Measurements from ENCODE around the gene ULBP2.
"Not testable (repeated sequence)": the region's sequence is repeated elsewhere in the genome, so short reads cannot be mapped to it uniquely, and the experiment has no call there.

ULBP2 gene, protein sequence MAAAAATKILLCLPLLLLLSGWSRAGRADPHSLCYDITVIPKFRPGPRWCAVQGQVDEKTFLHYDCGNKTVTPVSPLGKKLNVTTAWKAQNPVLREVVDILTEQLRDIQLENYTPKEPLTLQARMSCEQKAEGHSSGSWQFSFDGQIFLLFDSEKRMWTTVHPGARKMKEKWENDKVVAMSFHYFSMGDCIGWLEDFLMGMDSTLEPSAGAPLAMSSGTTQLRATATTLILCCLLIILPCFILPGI

GRCh38 chr6:149941583-149942460 is at the start of gene ULBP2:
TSS of gene ULBP2 (plus strand) at chr6:149942014. CDS start at chr6:149942073, 59 bp downstream.
- peak; percentile 83 for DNase-seq

GRCh38 chr6:149895048-149895590 is 46.7 kb upstream of the ULBP2 start:
- DNase-seq, result no peak

GRCh38 chr6:149895833-149896271 is 46.0 kb upstream of the ULBP2 start:
- no peak for DNase-seq

GRCh38 chr6:149896491-149896890 is 45.3 kb upstream of the ULBP2 start:
- DNase-seq, result no peak

DNA sequence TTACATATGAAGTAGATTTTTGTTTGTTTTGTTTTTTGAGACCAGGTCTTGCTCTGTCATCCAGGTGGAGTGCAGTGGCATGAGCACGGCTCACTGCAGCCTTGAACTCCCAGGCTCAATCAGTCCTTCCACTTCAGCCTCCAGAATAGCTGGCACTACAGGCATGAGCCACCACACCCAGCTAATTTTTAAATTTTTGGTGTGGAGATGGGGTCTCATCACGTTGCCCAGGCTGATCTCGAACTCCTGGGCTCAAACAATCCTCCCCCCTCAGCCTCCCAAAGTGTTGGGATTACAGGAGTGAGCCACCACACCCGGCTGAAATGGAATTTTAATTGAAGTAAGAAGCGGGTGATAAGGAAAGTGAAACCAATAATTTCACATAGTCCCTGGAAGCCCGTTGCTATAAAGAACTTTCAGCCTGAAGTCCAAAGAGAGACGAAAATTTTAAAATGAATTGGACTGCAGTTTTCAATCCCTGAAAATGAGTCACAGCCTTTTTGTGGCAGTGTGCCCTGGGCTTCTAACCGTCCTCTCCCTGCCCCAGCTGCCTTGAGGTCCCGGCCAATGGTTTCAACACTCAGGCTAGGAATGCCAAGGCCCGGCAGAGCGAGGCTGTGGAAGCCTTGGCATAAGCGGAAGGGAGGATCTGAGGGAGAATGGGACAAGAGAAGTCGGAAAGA is 44.7 kb upstream of the ULBP2 start:
- no peak for DNase-seq

DNA sequence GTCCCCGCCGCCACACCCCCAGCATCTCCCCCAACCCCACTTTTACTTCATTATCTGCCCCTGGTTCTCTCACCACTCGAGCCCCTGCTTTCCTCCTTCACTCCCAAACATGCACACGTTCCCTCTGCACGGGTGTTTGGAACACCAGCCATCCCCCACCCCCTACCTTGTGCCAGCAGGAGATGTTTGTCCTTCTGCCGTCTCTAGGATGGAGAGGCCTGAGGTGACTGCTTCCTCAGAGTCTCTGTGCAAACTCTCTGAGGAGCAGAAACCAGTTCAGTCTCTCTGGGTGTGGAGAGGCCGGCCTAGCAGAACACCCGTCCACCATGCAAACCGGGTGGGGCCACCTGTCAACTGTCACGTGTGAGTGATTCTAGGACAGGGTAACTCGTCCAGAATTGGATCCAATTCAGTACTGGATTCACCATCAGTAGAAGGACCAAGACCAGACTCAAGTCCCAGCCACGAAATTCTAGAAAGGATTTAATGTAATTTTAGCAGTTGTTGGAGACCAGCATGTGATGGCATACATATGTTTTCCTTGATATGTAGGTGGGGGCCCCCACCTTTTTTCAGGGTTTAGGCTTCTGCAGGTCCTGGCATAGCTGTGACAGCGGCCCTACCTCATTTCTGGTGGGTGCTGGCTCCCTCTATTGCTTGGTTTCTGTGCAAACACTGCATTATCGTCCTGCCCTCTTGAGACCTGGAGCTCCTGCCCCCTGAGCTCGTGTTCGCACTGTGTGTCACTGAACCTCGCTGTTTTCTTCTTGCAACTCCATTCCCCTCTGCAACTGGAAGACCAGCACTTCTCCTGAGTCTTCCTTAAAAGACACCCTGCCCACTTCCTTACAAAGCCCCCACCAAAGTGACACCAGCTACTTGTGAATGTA is 43.7 kb upstream of the ULBP2 start, which contains the start of gene RAET1E:
RAET1E (minus strand) TSS at position 259 of the 890 bp plus-strand sequence. CDS start 7,212 bp downstream, outside the sequence.
- DNase-seq, result no peak

GRCh38 chr6:149898966-149899365 is 42.8 kb upstream of the ULBP2 start:
- DNase-seq, result no peak

- DNase-seq, result no peak
These were observed 42.3 kb upstream of the ULBP2 start for GRCh38 chr6:149899486-149899885.

GRCh38 chr6:149899926-149900619 is 41.7 kb upstream of the ULBP2 start:
- no peak for DNase-seq

DNA sequence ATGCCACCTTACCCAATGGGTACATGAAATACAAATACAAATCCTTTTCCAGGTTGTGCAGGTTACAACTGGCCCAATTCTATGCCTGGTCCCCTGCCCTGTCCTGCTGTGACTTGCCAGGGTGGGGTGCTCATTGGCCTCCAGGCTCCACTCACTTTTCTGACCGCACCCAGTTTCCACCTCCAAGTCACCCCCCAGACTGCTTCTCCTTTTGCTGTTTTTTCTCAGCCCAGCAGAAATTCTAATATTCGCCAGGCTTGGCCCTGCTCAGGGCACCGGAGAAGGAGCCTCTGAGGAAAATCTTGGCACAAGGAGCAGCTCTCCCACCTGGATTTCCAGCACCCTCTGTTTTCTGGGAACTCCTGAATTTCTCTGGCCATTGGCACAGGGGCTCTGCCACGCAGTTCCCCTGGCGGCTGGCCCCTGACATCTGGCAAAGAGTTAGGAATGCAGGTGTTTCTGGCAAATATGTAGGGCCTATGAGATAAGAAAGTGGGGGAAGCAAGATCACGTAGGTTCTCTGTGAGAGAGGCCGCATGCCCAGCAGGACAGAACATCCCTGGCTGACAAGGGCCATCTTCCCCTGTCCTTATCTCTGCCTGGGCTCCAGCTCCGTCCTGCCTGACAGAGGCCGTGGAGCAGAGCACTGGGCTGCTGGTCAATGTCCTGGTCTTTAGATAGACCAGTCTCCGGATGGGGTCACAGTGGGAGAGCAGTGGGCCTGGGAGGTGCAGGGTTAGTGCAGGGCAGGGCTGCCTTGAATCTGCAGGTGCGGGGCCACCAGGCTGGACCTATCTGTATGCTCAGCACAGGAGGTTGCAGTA is 41.0 kb upstream of the ULBP2 start:
- DNase-seq, result no peak

GRCh38 chr6:149901444-149902140 is 40.2 kb upstream of the ULBP2 start:
- no peak for DNase-seq

DNA sequence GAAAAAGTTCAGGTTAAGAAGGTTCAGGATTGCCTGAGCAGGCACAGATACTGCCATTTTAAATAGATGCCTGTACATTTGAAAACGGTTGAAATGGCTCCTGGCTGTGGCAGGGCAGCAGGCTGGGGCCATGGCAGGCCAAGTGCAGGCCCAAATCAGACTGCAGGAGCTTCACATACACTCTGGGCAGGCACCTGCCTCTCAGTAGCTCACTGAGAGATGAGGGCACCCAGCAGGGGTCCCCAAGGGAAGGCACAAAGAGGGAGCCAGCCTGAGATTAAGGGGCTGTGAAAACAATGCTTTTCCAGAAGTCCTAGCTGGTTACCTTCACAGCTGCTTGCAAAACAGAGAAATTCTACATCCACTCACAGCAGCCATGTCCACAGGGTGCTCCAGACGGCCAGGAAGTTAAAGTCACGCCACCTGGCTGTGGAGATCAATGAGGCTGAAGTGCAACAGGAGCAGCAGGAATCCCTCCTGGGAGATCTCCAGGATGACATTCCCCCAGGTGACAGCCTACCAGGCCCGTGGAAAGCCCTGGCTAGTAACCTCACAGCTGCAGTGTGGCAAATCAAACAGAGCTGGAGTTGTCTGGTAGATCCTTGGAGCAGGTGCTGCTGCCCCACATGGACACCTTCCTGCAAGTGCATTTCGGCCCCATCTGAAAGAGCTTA is 37.7 kb upstream of the ULBP2 start:
- no peak for DNase-seq

- no peak for DNase-seq
These were observed 37.0 kb upstream of the ULBP2 start for GRCh38 chr6:149904661-149905370.

DNA sequence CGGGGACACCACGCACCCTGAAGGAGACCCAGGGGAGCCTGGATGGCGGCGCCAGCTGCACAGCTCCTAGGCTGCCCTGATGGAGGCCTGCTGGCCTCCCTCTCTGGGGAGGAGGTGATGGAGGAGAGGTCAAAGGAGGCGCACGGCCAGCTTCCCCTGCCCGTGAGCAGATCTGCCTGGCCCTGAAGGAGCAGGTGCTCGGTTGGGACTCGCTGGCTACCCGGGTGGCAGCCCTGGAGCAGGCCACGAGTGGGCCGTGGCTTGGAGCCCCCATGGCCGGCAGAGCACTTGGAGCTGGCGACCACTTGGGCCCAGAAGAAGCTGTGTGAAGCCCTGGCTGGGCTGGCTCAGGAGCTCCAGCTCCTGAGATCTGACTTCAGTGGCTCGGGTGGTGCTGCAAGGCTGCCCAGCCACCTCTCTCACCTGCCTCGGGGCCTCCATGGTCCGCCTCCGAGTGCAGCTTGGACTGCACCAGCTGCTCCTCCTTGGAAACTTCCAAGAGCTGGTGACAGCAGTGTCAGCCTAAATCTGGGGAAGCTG is 36.4 kb upstream of the ULBP2 start:
- DNase-seq, result no peak

DNA sequence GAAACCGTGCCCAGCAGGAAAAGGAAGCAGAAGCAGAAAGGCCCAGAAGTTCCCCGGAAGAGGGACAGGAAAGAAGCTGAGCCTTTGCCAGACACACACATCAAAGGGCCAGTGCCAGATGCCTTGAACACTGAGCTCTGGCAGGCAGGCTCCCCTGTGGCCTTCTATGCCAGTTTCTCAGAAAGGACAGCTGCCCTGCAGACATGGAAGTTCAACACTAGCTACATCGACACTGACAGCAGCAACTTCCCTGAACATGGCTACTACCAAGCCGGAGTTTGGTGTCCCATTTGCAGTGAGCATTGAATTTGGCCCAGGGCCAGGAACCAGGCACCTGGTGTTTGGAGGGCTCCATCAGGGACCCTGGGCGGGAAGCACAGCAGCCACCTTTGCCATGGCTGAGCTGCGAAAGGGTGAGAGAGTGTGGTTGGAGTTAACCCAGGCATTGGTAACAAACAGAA is 35.9 kb upstream of the ULBP2 start:
- no peak for DNase-seq

DNA sequence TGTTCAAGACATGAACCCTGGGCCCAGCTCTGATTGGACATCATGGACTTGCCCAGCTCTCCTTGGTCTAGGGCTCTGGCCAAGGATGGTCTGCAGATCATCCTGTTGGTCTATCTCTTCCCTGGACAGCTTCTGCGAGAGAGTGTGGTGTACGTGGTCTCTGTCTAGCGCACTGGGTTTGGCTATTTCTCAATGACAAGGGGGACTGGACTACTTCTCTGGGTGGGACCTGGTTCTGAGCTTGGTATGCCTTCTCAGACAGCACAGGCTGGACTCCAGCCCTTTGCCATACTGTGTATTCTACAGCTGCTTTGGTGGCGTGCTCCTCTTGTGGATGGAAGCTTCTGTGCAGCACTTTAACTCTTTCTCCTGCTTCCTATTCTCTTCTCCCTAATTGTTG is 35.4 kb upstream of the ULBP2 start:
- no peak for DNase-seq

DNA sequence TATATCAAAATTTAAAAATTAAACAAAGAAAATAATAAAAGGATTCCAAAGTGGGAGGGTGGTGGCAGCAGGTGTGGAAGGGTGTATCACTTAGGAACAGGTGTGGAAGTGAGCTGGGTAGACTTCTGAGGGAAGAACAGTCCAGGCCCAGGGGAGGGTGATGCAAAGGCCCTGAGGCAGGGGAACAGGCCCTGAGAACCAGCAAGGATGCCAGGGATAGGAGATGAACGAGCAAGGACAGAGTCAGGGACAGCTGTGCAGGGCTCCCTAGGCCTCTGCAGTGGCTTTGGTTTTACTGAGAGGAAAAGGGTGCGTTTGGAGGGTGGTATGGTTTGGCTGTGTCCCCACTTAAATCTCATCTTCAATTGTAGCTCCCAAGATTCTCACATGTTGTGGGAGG is 34.5 kb upstream of the ULBP2 start:
- no peak for DNase-seq

DNA sequence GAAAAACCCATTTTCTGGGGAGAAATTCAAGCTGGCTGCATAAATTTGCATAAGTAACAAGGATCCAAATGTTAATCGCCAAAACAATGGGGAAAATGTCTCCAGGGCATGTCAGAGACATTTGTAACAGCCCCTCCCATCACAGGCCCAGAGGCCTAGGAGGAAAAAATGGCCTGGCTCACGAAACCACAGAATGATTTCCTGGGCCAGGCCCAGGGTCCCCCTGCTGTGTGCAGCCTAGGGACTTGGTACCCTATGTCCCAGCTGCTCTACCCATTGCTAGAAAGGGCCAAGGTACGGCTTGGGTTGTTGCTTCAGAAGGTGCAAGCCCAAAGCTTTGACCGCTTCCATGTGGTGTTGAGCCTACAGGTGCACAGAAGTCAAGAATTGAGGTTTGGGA is 33.3 kb upstream of the ULBP2 start:
- DNase-seq, result not testable (repeated sequence)

All from activated CD4-positive, alpha-beta T cell treated with anti-CD3 and anti-CD28 coated beads for 1 hour (primary cell).